Mucosa of descending colon (tissue), 3 donors: ENCODE measurements around the gene EXOC3L1. TPM values are rescaled to one million over a fixed set of nuclear protein-coding genes. Genes with fewer than 3 reads are reported as not detected.
A peak's percentile ranks its signal among the peaks of the same experiment; 100 is the strongest.

ENCODE experiments used
- ATAC-seq: fragments of 200-7000 bp; cut with Tn5 transposase; one replicate; pipeline ENCODE4 v1.9.1; 2020; ENCODE audit warnings: mild to moderate bottlenecking, moderate library complexity
- DNase-seq, 3 donors: peaks; one replicate each; pipeline ENCODE4 v3.0.0-alpha.2; 2020
- H3K36me3 ChIP-seq: fragments of 200-600 bp; one replicate; pipeline ENCODE4 v1.8.0; 2021; ENCODE audit warnings: low read depth, mild to moderate bottlenecking
- H3K4me1 ChIP-seq: fragments of 200-600 bp; one replicate; pipeline ENCODE4 v1.8.0; 2021; ENCODE audit warnings: low read depth, mild to moderate bottlenecking
- H3K4me3 ChIP-seq: fragments of 200-600 bp; one replicate; pipeline ENCODE4 v1.8.0; 2021; ENCODE audit warnings: mild to moderate bottlenecking
- H3K9me3 ChIP-seq: fragments of 200-600 bp; one replicate; pipeline ENCODE4 v1.8.0; 2021; ENCODE audit warnings: mild to moderate bottlenecking
- CTCF ChIP-seq: fragments of 200-600 bp; IDR thresholded peaks from one replicate; pipeline ENCODE4 v1.8.0; 2022; ENCODE audit warnings: antibody characterized with exemption, mild to moderate bottlenecking
- intact Hi-C, 2 donors: fragments of 100-400 bp; cut with DNase I in 1 of 2; cut with micrococcal nuclease in 1 of 2; formaldehyde crosslinking; loops; one replicate each; pipeline versions ENCODE4 v1.11.0 to v1.11.1; 2022; cut with DNase I, micrococcal nuclease
- total RNA-seq, 3 donors: library from RNA; stranded (reverse); fragmentation: NEBNext Ultra II Directional in 2 of 3; extraction: Animal tissue kit (Norgen Biotek cat#: 25700) in 2 of 3; gene quantifications; one replicate each; pipeline versions ENCODE4 v1.2.1 to v1.2.4, GENCODE V29; 2021 to 2023
- donor health status: DM: no; HTN: no; CAD: no; lungs with moderate emphysema.
- donor health status: DM: no; HTN: no; CAD: no.
- donor health status: DM: no; HTN: yes; CAD: no.

The EXOC3L1 gene
- total RNA-seq, 3 donors from 2014 or later, result 2.6 to 6.8 (median 2.7) TPM

GRCh38 chr16:67147437-67148140 lies 42.3 kb downstream of the EXOC3L1 start:
- peaks cover 10% of the 10 kb centered on the region for H3K4me1 ChIP-seq
- H3K9me3 ChIP-seq, result no peaks in the 10 kb centered on the region
- ATAC-seq (no peak), DNase-seq (no peak)
- intact Hi-C loops, result no loop called here
- TF ChIP-seq CTCF, result no peak
- no peak overlapping the region for H3K4me3 ChIP-seq
- peaks cover 13% of the 10 kb centered on the region for H3K36me3 ChIP-seq

GRCh38 chr16:67146523-67147357 lies 43.2 kb downstream of the EXOC3L1 start:
- intact Hi-C loops, result no loop called here
- Histone ChIP-seq H3K9me3 (no peaks in the 10 kb centered on the region), H3K36me3 (peaks cover 15% of the 10 kb centered on the region), H3K4me3 (no peak overlapping the region), H3K4me1 (peaks cover 10% of the 10 kb centered on the region)
- TF ChIP-seq CTCF, result no peak
- no peak for ATAC-seq
- DNase-seq, result no peak

- DNase-seq (no peak), ATAC-seq (no peak)
- peaks cover 19% of the 10 kb centered on the region for H3K36me3 ChIP-seq
- no peaks in the 10 kb centered on the region for H3K9me3 ChIP-seq
- no peak for TF ChIP-seq CTCF
- H3K4me1 ChIP-seq, result peaks cover 7% of the 10 kb centered on the region
- no peak overlapping the region for H3K4me3 ChIP-seq
- intact Hi-C loops, result no loop called here
These were observed 44.2 kb downstream of the EXOC3L1 start for GRCh38 chr16:67145746-67146145.

- ATAC-seq, result no peak
- no peak for TF ChIP-seq CTCF
These were observed 45.0 kb downstream of the EXOC3L1 start for GRCh38 chr16:67144943-67145342.

GRCh38 chr16:67142342-67142741 lies 47.6 kb downstream of the EXOC3L1 start:
- no peaks in the 10 kb centered on the region for H3K9me3 ChIP-seq
- intact Hi-C loops, result no loop called here
- DNase-seq (peak in 1 of 3 donors; percentile 22), ATAC-seq (no peak)
- TF ChIP-seq CTCF, result no peak
- peaks cover 22% of the 10 kb centered on the region for H3K36me3 ChIP-seq
- no peaks in the 10 kb centered on the region for H3K4me1 ChIP-seq
- no peak overlapping the region for H3K4me3 ChIP-seq

More at GRCh38 chr16:67144943-67145342, 45.0 kb downstream of the EXOC3L1 start:
- Histone ChIP-seq H3K4me1 (peaks cover under 1% of the 10 kb centered on the region), H3K9me3 (no peaks in the 10 kb centered on the region), H3K4me3 (no peak overlapping the region), H3K36me3 (peaks cover 22% of the 10 kb centered on the region)
- no peak for DNase-seq
- intact Hi-C loops, result no loop called here
